ENCODE data around the gene VAV3. TPM values are rescaled to one million over a fixed set of nuclear protein-coding genes. Genes with fewer than 3 reads are reported as not detected.

The VAV3 gene
- total RNA-seq, 1 experiment from 2014 or later, result 38.2 TPM

DNA sequence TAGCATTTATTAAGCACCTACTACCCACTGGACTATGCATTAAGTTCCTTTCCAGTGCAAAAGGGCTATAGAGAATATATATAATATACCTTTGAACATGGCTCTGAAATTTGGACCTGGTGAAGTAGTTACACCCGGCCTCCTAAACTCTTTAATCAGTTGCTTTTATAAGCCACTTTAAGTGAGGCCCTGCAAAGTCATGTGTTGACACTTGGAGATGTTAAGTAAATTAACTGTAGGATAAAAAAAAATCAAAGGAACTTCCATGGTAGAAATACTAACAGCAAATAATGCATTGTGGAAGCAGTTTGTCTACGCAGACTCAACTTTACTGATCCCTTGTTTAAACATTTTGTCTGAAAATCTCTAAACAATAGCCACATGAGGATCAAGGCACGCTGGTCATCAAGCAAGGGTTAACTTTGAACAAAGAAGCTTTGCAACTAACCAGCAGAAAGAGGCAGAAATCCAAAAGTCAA lies 283.9 kb downstream of the VAV3 start:
- Mint-ChIP-seq H3K4me1 (ENCODE audit: low read depth, unreplicated experiment) (peaks cover 18% of the 10 kb centered on the region), H3K27ac (ENCODE audit: unreplicated experiment) (no peak overlapping the region), H3K27me3 (ENCODE audit: unreplicated experiment) (no peaks in the 10 kb centered on the region), H3K9me3 (ENCODE audit: low read depth, unreplicated experiment) (no peaks in the 10 kb centered on the region), H3K4me3 (ENCODE audit: low read depth, unreplicated experiment) (no peak overlapping the region), H3K36me3 (ENCODE audit: insufficient read depth, unreplicated experiment) (peaks cover 9% of the 10 kb centered on the region)
- CTCF ChIA-PET, result interaction anchor here (1.6 to 2.7 kb wide), 2 partner anchors 11 to 13 kb away, joined by 8 to 13 read pairs; no protein-coding TSS in a partner anchor
- BruUV-seq (replicated peaks), result no TSS peak
- TF ChIP-seq, protein P1, sequence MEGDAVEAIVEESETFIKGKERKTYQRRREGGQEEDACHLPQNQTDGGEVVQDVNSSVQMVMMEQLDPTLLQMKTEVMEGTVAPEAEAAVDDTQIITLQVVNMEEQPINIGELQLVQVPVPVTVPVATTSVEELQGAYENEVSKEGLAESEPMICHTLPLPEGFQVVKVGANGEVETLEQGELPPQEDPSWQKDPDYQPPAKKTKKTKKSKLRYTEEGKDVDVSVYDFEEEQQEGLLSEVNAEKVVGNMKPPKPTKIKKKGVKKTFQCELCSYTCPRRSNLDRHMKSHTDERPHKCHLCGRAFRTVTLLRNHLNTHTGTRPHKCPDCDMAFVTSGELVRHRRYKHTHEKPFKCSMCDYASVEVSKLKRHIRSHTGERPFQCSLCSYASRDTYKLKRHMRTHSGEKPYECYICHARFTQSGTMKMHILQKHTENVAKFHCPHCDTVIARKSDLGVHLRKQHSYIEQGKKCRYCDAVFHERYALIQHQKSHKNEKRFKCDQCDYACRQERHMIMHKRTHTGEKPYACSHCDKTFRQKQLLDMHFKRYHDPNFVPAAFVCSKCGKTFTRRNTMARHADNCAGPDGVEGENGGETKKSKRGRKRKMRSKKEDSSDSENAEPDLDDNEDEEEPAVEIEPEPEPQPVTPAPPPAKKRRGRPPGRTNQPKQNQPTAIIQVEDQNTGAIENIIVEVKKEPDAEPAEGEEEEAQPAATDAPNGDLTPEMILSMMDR (IDR thresholded peaks at IDR 0.05; ENCODE audit: unreplicated experiment), result no peak
- DNase-seq, result no peak
- intact Hi-C loops (cut with micrococcal nuclease; ENCODE audit: unreplicated experiment), result loop anchor here (5.0 kb wide), 1 partner anchor 51 kb away; no protein-coding TSS in a partner anchor

DNA sequence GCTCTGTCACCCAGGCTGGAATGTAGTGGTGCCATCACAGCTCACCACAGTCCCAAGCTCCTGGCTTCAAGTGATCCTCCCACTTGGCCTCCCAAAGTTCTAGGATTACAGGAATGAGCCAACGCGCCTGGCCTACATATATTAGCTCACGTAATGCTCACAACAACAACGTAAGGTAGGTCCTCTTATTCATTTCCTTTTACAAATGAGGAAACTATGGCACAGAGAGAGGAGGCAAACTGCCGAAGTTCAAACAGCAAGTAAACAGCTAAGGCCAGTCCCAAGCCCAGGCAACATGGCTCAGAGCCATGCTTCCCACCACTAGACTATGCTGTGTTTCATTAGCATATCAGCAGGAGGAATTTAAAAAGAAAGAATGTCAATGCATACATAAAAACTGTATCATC lies 284.4 kb downstream of the VAV3 start:
- Mint-ChIP-seq H3K27me3 (ENCODE audit: unreplicated experiment) (no peaks in the 10 kb centered on the region), H3K4me1 (ENCODE audit: low read depth, unreplicated experiment) (peaks cover 21% of the 10 kb centered on the region), H3K9me3 (ENCODE audit: low read depth, unreplicated experiment) (no peaks in the 10 kb centered on the region), H3K4me3 (ENCODE audit: low read depth, unreplicated experiment) (peak overlapping the region; percentile 32), H3K36me3 (ENCODE audit: insufficient read depth, unreplicated experiment) (peaks cover 10% of the 10 kb centered on the region), H3K27ac (ENCODE audit: unreplicated experiment) (peak overlapping the region; percentile 39)
- intact Hi-C loops (cut with micrococcal nuclease; ENCODE audit: unreplicated experiment), result loop anchor here (5.0 kb wide), 1 partner anchor 52 kb away; no protein-coding TSS in a partner anchor
- CTCF ChIA-PET, result interaction anchor here (1.6 to 2.7 kb wide), 2 partner anchors 10 to 12 kb away, joined by 8 to 13 read pairs; no protein-coding TSS in a partner anchor
- TF ChIP-seq, protein P1 (IDR thresholded peaks at IDR 0.05; ENCODE audit: unreplicated experiment), result no peak
- BruUV-seq (replicated peaks), result no TSS peak
- DNase-seq, result no peak

DNA sequence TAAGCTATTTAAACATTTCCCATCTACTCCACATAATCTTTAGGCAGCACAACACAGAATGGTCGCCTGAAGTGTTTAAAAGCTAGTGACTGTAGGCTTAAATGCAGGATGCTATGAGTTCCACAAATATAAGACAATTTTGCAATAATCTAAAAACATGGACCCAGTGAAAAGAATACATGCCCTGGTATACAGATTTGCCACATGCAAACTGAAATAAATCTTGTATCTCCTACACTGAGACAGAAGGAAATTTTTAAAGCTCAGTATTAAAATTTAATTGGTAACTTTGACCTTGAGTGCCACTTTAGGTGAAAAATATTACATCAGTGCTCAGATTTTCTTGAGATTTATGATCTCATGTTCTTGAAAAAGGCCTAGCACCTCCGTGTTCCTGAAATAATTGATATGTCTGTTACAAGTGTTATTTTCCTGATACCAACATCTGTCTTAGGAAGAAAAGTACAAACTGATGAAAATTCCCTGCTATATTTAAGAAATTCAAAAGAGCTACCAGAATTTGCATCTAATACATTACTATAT lies 285.5 kb downstream of the VAV3 start:
- Mint-ChIP-seq H3K9me3 (ENCODE audit: low read depth, unreplicated experiment) (no peaks in the 10 kb centered on the region), H3K4me3 (ENCODE audit: low read depth, unreplicated experiment) (peak overlapping the region; percentile 40), H3K36me3 (ENCODE audit: insufficient read depth, unreplicated experiment) (peaks cover 12% of the 10 kb centered on the region), H3K27me3 (ENCODE audit: unreplicated experiment) (no peaks in the 10 kb centered on the region), H3K27ac (ENCODE audit: unreplicated experiment) (peak overlapping the region; percentile 77), H3K4me1 (ENCODE audit: low read depth, unreplicated experiment) (peaks cover 26% of the 10 kb centered on the region)
- TF ChIP-seq, protein P1 (IDR thresholded peaks at IDR 0.05; ENCODE audit: unreplicated experiment), result no peak
- no TSS peak for BruUV-seq (replicated peaks)
- intact Hi-C loops (cut with micrococcal nuclease; ENCODE audit: unreplicated experiment), result no loop called here
- no peak for DNase-seq
- CTCF ChIA-PET, result interaction anchor here (0.9 to 2.7 kb wide), 3 partner anchors 9 to 44 kb away, joined by 3 to 13 read pairs (median 3); no protein-coding TSS in a partner anchor

- H3K36me3 Mint-ChIP-seq (ENCODE audit: insufficient read depth, unreplicated experiment), result peaks cover 12% of the 10 kb centered on the region
- TF ChIP-seq, protein P1 (IDR thresholded peaks at IDR 0.05; ENCODE audit: unreplicated experiment), result no peak
- H3K9me3 Mint-ChIP-seq (ENCODE audit: low read depth, unreplicated experiment), result no peaks in the 10 kb centered on the region
- intact Hi-C loops (cut with micrococcal nuclease; ENCODE audit: unreplicated experiment), result no loop called here
- H3K27me3 Mint-ChIP-seq (ENCODE audit: unreplicated experiment), result no peaks in the 10 kb centered on the region
- H3K4me3 Mint-ChIP-seq (ENCODE audit: low read depth, unreplicated experiment), result peak overlapping the region; percentile 40
- DNase-seq, result no peak
- CTCF ChIA-PET, result interaction anchor here (0.9 to 2.7 kb wide), 2 partner anchors 8 to 13 kb away, joined by 3 to 13 read pairs; no protein-coding TSS in a partner anchor
- no TSS peak for BruUV-seq (replicated peaks)
- peak overlapping the region; percentile 77 for H3K27ac Mint-ChIP-seq (ENCODE audit: unreplicated experiment)
- H3K4me1 Mint-ChIP-seq (ENCODE audit: low read depth, unreplicated experiment), result peaks cover 26% of the 10 kb centered on the region
Observed at GRCh38 chr1:107678993-107679392, 286.0 kb downstream of the VAV3 start.

Data from Calu3 (cell line).